B cell (primary cell): Measurements from ENCODE around the gene SCGB2B2. TPM values are rescaled to one million over a fixed set of nuclear protein-coding genes. Genes with fewer than 3 reads are reported as not detected.
"Not testable (repeated sequence)": the region's sequence is repeated elsewhere in the genome, so short reads cannot be mapped to it uniquely, and the experiment has no call there.

ENCODE experiments used
- ATAC-seq: fragments of 200-7000 bp; cut with Tn5 transposase; one replicate; pipeline ENCODE4 v1.10.0; 2021; ENCODE audit warnings: low read depth, mild to moderate bottlenecking, moderate number of reproducible peaks, moderate library complexity
- CTCF ChIA-PET: fragments of 350-600 bp; sonication (Branson Sonifier 250); formaldehyde crosslinking; loops from one replicate; lab custom pipeline; 2021; ENCODE audit warnings: antibody characterized with exemption, inconsistent platforms; lab: Charles Lee
- POLR2A ChIA-PET: fragments of 350-600 bp; sonication (Branson Sonifier 250); formaldehyde crosslinking; loops from one replicate; lab custom pipeline; 2021; ENCODE audit warnings: antibody characterized with exemption; lab: Charles Lee
- DNase-seq: peaks from one replicate; pipeline ENCODE4 v3.0.0; 2013
- H2AFZ ChIP-seq: 2 replicates; pipeline ENCODE4 v1.6.1; 2012; ENCODE audit warnings: mild to moderate bottlenecking, low read depth, low read length; ENCODE audit not compliant: insufficient read depth, poor library complexity, severe bottlenecking
- H3K27ac ChIP-seq, 2 donors: 1 replicate in 1 of 2; 2 replicates in 1 of 2; pipeline ENCODE4 v1.5.1; 2012 to 2013; ENCODE audit warnings: low read length in 2 of 2, mild to moderate bottlenecking in 2 of 2, moderate library complexity in 1 of 2
- H3K27me3 ChIP-seq, 4 experiments: fragments of 200-600 bp in 1 of 4; sonication (generic) in 1 of 4; replicated peaks in 1 of 4; 1 replicate in 2 of 4; 2 replicates in 2 of 4; pipeline versions ENCODE4 v1.6.1 to v1.7.0; 2013 to 2016; ENCODE audit warnings: low read length in 3 of 4, mild to moderate bottlenecking in 2 of 4, mixed read lengths in 1 of 4, moderate library complexity in 1 of 4; ENCODE audit not compliant: insufficient read depth in 4 of 4, control insufficient read depth in 3 of 4; ENCODE audit errors: control extremely low read depth in 1 of 4
- H3K36me3 ChIP-seq, 2 experiments: replicated peaks in 1 of 2; 1 replicate in 1 of 2; 2 replicates in 1 of 2; pipeline versions ENCODE4 v1.6.1 to v1.7.1; 2013; ENCODE audit warnings: low read length in 1 of 2; ENCODE audit not compliant: insufficient read depth in 2 of 2, control insufficient read depth in 1 of 2; ENCODE audit errors: control extremely low read depth in 1 of 2, extremely low read depth in 1 of 2
- H3K4me1 ChIP-seq, 2 donors: fragments of 200-600 bp in 1 of 2; sonication (generic) in 1 of 2; 1 replicate in 1 of 2; 2 replicates in 1 of 2; pipeline versions ENCODE4 v1.5.1 to v1.6.1; 2013 to 2017; ENCODE audit warnings: low read length in 2 of 2; ENCODE audit not compliant: control insufficient read depth in 2 of 2, insufficient read depth in 2 of 2
- H3K4me2 ChIP-seq: replicated peaks from 2 replicates; pipeline ENCODE3; 2012; ENCODE audit warnings: mild to moderate bottlenecking, low read depth, low read length; ENCODE audit not compliant: poor library complexity, severe bottlenecking
- H3K4me3 ChIP-seq, 5 experiments: fragments of 200-600 bp in 1 of 5; sonication (generic) in 1 of 5; 1 replicate in 3 of 5; 2 replicates in 2 of 5; pipeline versions ENCODE4 v1.5.1 to v1.7.0; 2011 to 2016; ENCODE audit warnings: low read length in 4 of 5, mild to moderate bottlenecking in 4 of 5, low read depth in 2 of 5, control low read depth in 1 of 5, moderate library complexity in 1 of 5; ENCODE audit not compliant: insufficient read depth in 1 of 5; ENCODE audit errors: control extremely low read depth in 1 of 5, extremely low read depth in 1 of 5
- H3K79me2 ChIP-seq: fragments of 200-600 bp; sonication (generic); one replicate; pipeline ENCODE4 v1.6.0; 2016; ENCODE audit warnings: low read length; ENCODE audit not compliant: control insufficient read depth, insufficient read depth
- H3K9ac ChIP-seq: fragments of 200-600 bp; sonication (generic); 2 replicates; pipeline ENCODE4 v1.6.1; 2017; ENCODE audit warnings: mild to moderate bottlenecking, low read length, moderate library complexity
- H3K9me3 ChIP-seq, 3 donors: one replicate each; pipeline versions ENCODE4 v1.6.1 to v1.7.1; 2013; ENCODE audit warnings: low read length in 2 of 3; ENCODE audit not compliant: control insufficient read depth in 2 of 3, insufficient read depth in 1 of 3; ENCODE audit errors: control extremely low read depth in 1 of 3
- H4K20me1 ChIP-seq: 2 replicates; pipeline ENCODE4 v1.6.0; 2012; ENCODE audit warnings: mild to moderate bottlenecking, low read length; ENCODE audit not compliant: insufficient read depth, control insufficient read depth, poor library complexity, severe bottlenecking
- H3K27ac Mint-ChIP-seq: one replicate; pipeline ENCODE4 v1.8.0; 2021; ENCODE audit warnings: mixed read lengths
- H3K27me3 Mint-ChIP-seq: one replicate; pipeline ENCODE4 v1.8.0; 2021; ENCODE audit warnings: mixed read lengths
- H3K4me1 Mint-ChIP-seq: one replicate; pipeline ENCODE4 v1.8.0; 2021; ENCODE audit warnings: mixed read lengths
- H3K4me3 Mint-ChIP-seq: one replicate; pipeline ENCODE4 v1.8.0; 2021; ENCODE audit warnings: mixed read lengths
- H3K9me3 Mint-ChIP-seq: one replicate; pipeline ENCODE4 v1.8.0; 2022; ENCODE audit warnings: mixed read lengths; ENCODE audit not compliant: insufficient read depth
- CTCF ChIP-seq: fragments of 200-600 bp; IDR thresholded peaks from one replicate; pipeline ENCODE4 v1.8.0; 2022; ENCODE audit warnings: antibody characterized with exemption, mild to moderate bottlenecking
- EZH2 ChIP-seq: IDR thresholded peaks from 2 replicates; pipeline ENCODE4 v1.6.1; 2012; ENCODE audit warnings: borderline replicate concordance, low read depth, mild to moderate bottlenecking, moderate library complexity, low read length; ENCODE audit not compliant: insufficient read depth, poor library complexity, severe bottlenecking
- WGBS: methylation state at CpG from one replicate; pipeline ENCODE4 v1.1.5; 2013; ENCODE audit warnings: missing lambda C conversion rate; ENCODE audit not compliant: insufficient coverage; 5-methylcytosine and 5-hydroxymethylcytosine counted together
- intact Hi-C: fragments of 100-400 bp; cut with micrococcal nuclease; formaldehyde crosslinking; loops from one replicate; pipeline ENCODE4 v1.10.0; 2022
- polyA plus RNA-seq: library from polyadenylated mRNA; depleted of rRNA; stranded (reverse); fragments of >200 nt; gene quantifications from 2 replicates; pipeline ENCODE4 v1.2.3, GENCODE V29; 2012
- total RNA-seq, 2 donors: library from RNA; stranded (reverse); fragments of 120-200 nt in 1 of 2; gene quantifications; 1 replicate in 1 of 2; 2 replicates in 1 of 2; pipeline versions ENCODE4 v1.2.3 to v1.2.4, GENCODE V29; 2013 to 2022

SCGB2B2 gene
- total and polyA plus RNA-seq, 2 donors (not counting 1 experiment from before 2014, with no cell fraction given): 0.21 to 0.91 TPM

- Histone ChIP-seq H3K4me3 (no peak overlapping the region), H3K27me3 (no peaks in the 10 kb centered on the region), H3K9me3 (no peaks in the 10 kb centered on the region), H3K4me2 (no peak overlapping the region), H3K27ac (no peak overlapping the region), H3K79me2 (no peaks in the 10 kb centered on the region), H3K36me3 (no peaks in the 10 kb centered on the region), H4K20me1 (no peaks in the 10 kb centered on the region), H3K4me1 (peaks cover 0 to 5% of the 10 kb centered on the region in 2 donors), H2AFZ (no peak overlapping the region), H3K9ac (no peak overlapping the region)
- no peak for ATAC-seq
- intact Hi-C loops: no loop called here
- Mint-ChIP-seq H3K27me3 (no peaks in the 10 kb centered on the region), H3K4me3 (no peak overlapping the region), H3K27ac (no peak overlapping the region), H3K9me3 (no peaks in the 10 kb centered on the region), H3K4me1 (peaks cover 9% of the 10 kb centered on the region)
- TF ChIP-seq CTCF (no peak), EZH2 (no peak)
- ChIA-PET POLR2A (no interaction called here), CTCF (no interaction called here)
- DNase-seq: no peak
- 96% methylated on average over 25 of the region's 25 CpGs for WGBS
Observed at GRCh38 chr19:34666200-34666957, 10.6 kb downstream of the SCGB2B2 start.

GRCh38 chr19:34665275-34665674, 11.7 kb downstream of the SCGB2B2 start:
- H3K4me3 ChIP-seq, H3K4me1 Mint-ChIP-seq, H3K79me2 ChIP-seq, intact Hi-C loops, H3K9me3 ChIP-seq, H3K4me1 ChIP-seq, H3K27me3 Mint-ChIP-seq, H3K27me3 ChIP-seq, H3K36me3 ChIP-seq, CTCF ChIA-PET, H2AFZ ChIP-seq, POLR2A ChIA-PET, H3K4me2 ChIP-seq, ATAC-seq, DNase-seq, H3K9me3 Mint-ChIP-seq, H4K20me1 ChIP-seq, H3K27ac ChIP-seq, H3K27ac Mint-ChIP-seq, H3K4me3 Mint-ChIP-seq, H3K9ac ChIP-seq: not testable (repeated sequence)
- WGBS: 100% methylated on average over 3 of the region's 4 CpGs
